ENCODE measurements around the gene UBE2H. TPM values are rescaled to one million over a fixed set of nuclear protein-coding genes. Genes with fewer than 3 reads are reported as not detected.

The UBE2H gene
- total RNA-seq, 4 donors from 2014 or later, result 82.7 to 162 (median 103) TPM

GRCh38 chr7:129804111-129804889, 148.5 kb downstream of the UBE2H start:
- no peak for ATAC-seq
- no peaks in the 10 kb centered on the region for H3K36me3 ChIP-seq
- no peaks in the 10 kb centered on the region for H3K27me3 ChIP-seq
- intact Hi-C loops (cut with DNase I; ENCODE audit: low total_unique reads), result no loop called here
- no peaks in the 10 kb centered on the region for H3K9me3 ChIP-seq
- in situ Hi-C loops (cut with MboI; ENCODE audit: low sequenced_read_pairs in 4 of 4), result loop anchor here in 1 of 4 donors (25.0 kb wide), 1 partner anchor 142 kb away; no protein-coding TSS in a partner anchor
- DNase-seq, result no peak
- TF ChIP-seq CTCF (IDR thresholded peaks at IDR 0.05 in 4 of 5, conservative IDR thresholded peaks at IDR 0.05 in 1 of 5) (no peak), POLR2A (IDR thresholded peaks at IDR 0.05) (no peak)
- H3K27ac ChIP-seq, result no peak overlapping the region
- H3K4me3 ChIP-seq, result no peak overlapping the region
- peaks cover 0 to 3% of the 10 kb centered on the region in 2 donors for H3K4me1 ChIP-seq

- ATAC-seq (no peak), DNase-seq (no peak)
- Histone ChIP-seq H3K27ac (no peak overlapping the region), H3K36me3 (no peaks in the 10 kb centered on the region), H3K9me3 (no peaks in the 10 kb centered on the region), H3K4me1 (peaks cover under 1 to 6% of the 10 kb centered on the region in 2 donors), H3K27me3 (no peaks in the 10 kb centered on the region), H3K4me3 (no peak overlapping the region)
- in situ Hi-C loops (cut with MboI; ENCODE audit: low sequenced_read_pairs in 4 of 4) (loop anchor here in 1 of 4 donors (25.0 kb wide), 1 partner anchor 141 kb away; no protein-coding TSS in a partner anchor), intact Hi-C loops (cut with DNase I; ENCODE audit: low total_unique reads) (no loop called here)
- TF ChIP-seq POLR2A (IDR thresholded peaks at IDR 0.05), result no peak
- TF ChIP-seq CTCF (IDR thresholded peaks at IDR 0.05 in 4 of 5, conservative IDR thresholded peaks at IDR 0.05 in 1 of 5), result no peak
Measured at GRCh38 chr7:129803546-129804081, 149.1 kb downstream of the UBE2H start.

- Histone ChIP-seq H3K27me3 (no peaks in the 10 kb centered on the region), H3K9me3 (no peaks in the 10 kb centered on the region), H3K4me1 (peaks cover 11 to 12% of the 10 kb centered on the region in 2 donors), H3K4me3 (no peak overlapping the region), H3K36me3 (no peaks in the 10 kb centered on the region), H3K27ac (no peak overlapping the region)
- in situ Hi-C loops (cut with MboI; ENCODE audit: low sequenced_read_pairs in 4 of 4), result loop anchor here in 1 of 4 donors (25.0 kb wide), 1 partner anchor 140 kb away; no protein-coding TSS in a partner anchor
- ATAC-seq (no peak), DNase-seq (no peak)
- TF ChIP-seq POLR2A (IDR thresholded peaks at IDR 0.05), result no peak
- no peak for TF ChIP-seq CTCF (IDR thresholded peaks at IDR 0.05 in 4 of 5, conservative IDR thresholded peaks at IDR 0.05 in 1 of 5)
- intact Hi-C loops (cut with DNase I; ENCODE audit: low total_unique reads), result no loop called here
Measured at GRCh38 chr7:129801882-129802281, 150.9 kb downstream of the UBE2H start.

- no peak for ATAC-seq
- Histone ChIP-seq H3K27me3 (no peaks in the 10 kb centered on the region), H3K36me3 (no peaks in the 10 kb centered on the region), H3K4me1 (peaks cover 11 to 12% of the 10 kb centered on the region in 2 donors), H3K9me3 (no peaks in the 10 kb centered on the region), H3K27ac (no peak overlapping the region), H3K4me3 (no peak overlapping the region)
- in situ Hi-C loops (cut with MboI; ENCODE audit: low sequenced_read_pairs in 4 of 4) (loop anchor here in 1 of 4 donors (25.0 kb wide), 1 partner anchor 139 kb away; no protein-coding TSS in a partner anchor), intact Hi-C loops (cut with DNase I; ENCODE audit: low total_unique reads) (no loop called here)
- DNase-seq, result no peak
- TF ChIP-seq CTCF (IDR thresholded peaks at IDR 0.05 in 4 of 5, conservative IDR thresholded peaks at IDR 0.05 in 1 of 5) (no peak), POLR2A (IDR thresholded peaks at IDR 0.05) (no peak)
Measured at GRCh38 chr7:129800901-129801300, 151.9 kb downstream of the UBE2H start.
